ES-I3 (cell line): ENCODE results near the gene PEPD.

Source experiments
- H3K36me3 ChIP-seq: 2 replicates; pipeline ENCODE4 v1.6.1; 2013; ENCODE audit warnings: mild to moderate bottlenecking, low read length, control low read depth, moderate library complexity; ENCODE audit not compliant: insufficient read depth
- H3K4me1 ChIP-seq: 2 replicates; pipeline ENCODE4 v1.6.1; 2013; ENCODE audit warnings: mild to moderate bottlenecking, control low read depth, low read length; ENCODE audit not compliant: insufficient read depth
- H3K9ac ChIP-seq: 2 replicates; pipeline ENCODE4 v1.6.1; 2013; ENCODE audit warnings: low read depth, mild to moderate bottlenecking, low read length, moderate library complexity
- H3K9me3 ChIP-seq: 2 replicates; pipeline ENCODE4 v1.6.1; 2013; ENCODE audit warnings: mild to moderate bottlenecking, low read length, moderate library complexity; ENCODE audit not compliant: control insufficient read depth, insufficient read depth

The PEPD gene

DNA sequence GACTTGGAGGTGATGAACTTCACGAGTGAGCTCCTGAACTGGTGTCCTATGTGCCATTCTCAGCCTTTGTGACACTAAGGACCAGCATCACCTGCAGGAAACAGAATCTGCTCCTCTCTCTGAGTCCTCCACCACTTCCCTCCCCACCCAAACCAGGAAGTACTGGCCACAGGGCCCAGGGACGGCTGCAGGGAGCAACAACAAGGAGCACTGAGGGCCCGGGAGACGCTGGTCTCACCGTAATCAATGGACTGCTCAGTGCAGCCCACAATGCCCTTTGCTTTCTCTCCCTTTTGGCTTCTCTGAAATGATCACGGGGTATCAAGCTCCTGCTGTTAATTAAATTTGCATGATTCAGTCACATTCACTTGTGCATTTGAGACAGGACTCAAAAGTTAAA, 18.6 kb downstream of the PEPD start:
- no peak overlapping the region for H3K9ac ChIP-seq
- no peaks in the 10 kb centered on the region for H3K4me1 ChIP-seq
- H3K36me3 ChIP-seq = peaks cover 3% of the 10 kb centered on the region; the same call in 1 of the 2 replicates
- no peaks in the 10 kb centered on the region for H3K9me3 ChIP-seq

DNA sequence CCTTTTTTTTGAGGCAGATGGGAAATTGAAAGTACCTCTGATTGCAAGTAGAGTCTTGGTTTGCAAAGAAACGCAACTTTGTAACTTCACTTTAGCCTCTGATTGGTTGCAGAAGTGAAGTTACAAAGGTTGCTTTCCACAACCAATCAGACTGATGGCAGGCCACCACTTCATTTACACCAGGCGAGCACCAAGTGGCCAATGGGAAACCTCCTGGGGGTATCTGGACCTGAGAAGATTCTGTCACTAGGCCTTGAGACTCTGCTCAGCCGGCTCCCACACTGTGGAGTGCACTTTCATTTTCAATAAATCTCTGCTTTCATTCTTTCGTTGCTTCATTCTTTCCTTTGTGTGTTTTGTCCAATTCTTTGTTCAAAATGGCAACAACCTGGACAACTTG, 19.1 kb downstream of the PEPD start:
- Histone ChIP-seq H3K4me1 (no peaks in the 10 kb centered on the region), H3K9me3 (no peaks in the 10 kb centered on the region), H3K9ac (no peak overlapping the region), H3K36me3 (peaks cover 3% of the 10 kb centered on the region; the same call in 1 of the 2 replicates)

DNA sequence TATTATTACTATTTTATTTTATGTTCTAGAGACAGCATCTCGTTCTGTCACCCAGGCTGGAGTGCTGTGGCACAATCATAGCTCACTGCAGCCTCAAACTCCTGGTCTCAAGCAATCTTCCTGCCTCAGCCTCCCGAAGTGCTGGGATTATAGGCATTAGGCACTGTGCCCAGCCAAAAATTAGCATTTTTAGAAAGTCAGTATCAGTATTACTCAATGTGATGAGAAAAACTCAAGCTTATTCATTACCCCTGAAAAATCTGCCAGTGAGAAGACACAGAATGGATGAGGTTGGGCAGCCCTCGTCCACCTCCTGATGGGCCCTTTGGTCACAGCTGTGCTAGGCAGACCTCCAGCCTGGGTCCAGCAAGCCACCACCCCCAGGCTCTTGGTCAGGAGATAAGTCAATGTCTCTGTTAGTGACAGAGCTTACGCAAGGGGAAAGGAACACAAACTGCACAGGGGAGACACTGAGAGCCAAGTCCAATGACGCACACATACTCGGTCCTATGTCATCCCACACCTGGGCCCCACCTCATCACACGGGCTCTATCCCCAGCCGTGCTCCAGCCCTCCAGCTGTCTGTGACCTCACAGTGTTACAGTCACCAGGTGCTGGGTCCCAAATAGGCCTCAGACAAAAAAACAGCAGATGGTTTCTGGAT, 19.8 kb downstream of the PEPD start:
- Histone ChIP-seq H3K9me3 (no peaks in the 10 kb centered on the region), H3K36me3 (peaks cover 3% of the 10 kb centered on the region; the same call in 1 of the 2 replicates), H3K9ac (no peak overlapping the region), H3K4me1 (no peaks in the 10 kb centered on the region)

GRCh38 chr19:33500991-33501390, 20.6 kb downstream of the PEPD start:
- Histone ChIP-seq H3K9ac (no peak overlapping the region), H3K9me3 (no peaks in the 10 kb centered on the region), H3K4me1 (no peaks in the 10 kb centered on the region), H3K36me3 (peaks cover 3% of the 10 kb centered on the region; the same call in 1 of the 2 replicates)

GRCh38 chr19:33500586-33500985, 21.0 kb downstream of the PEPD start:
- Histone ChIP-seq H3K4me1 (no peaks in the 10 kb centered on the region), H3K9me3 (no peaks in the 10 kb centered on the region), H3K9ac (no peak overlapping the region), H3K36me3 (peaks cover 3% of the 10 kb centered on the region; the same call in 1 of the 2 replicates)

DNA sequence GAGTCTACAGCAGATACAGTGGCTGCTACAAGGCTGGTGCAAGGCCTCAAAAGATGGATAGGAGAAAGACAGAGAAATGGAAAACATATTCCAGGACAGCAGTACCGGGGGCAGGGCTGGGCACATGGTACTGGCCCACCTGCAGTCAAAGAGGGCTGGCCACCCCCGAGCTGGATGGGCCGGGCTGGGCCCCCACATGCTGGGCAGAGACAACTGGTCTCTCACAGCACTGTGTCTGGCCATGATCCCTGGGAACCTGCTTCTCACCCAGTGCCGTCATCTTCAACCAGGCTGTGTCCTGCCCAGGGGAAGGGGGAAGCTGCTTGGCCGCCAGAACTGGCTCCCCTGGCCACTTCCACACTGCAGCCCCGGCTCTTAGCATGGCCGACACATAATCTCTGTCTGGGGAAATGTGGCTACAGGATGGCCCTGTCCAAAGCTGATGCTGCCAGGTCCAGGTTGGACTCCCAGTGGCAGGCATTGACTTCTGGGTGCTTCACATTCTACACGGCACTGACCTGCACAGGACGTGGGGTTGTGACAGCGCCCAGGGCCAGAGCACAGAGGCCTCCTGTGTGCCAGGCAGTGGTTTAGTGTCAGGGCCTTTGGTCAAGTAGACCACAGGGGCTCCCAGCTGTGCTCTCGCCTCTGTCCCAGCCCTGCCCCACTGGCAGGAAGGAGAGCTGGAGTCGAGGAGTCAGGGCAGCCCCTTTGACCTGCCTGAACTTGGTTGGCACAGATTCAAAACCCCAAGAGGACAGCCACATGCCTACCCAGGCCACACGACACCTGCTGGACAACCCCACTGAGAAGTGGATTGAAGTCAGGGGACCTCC, 21.7 kb downstream of the PEPD start:
- Histone ChIP-seq H3K4me1 (no peaks in the 10 kb centered on the region), H3K9ac (no peak overlapping the region), H3K36me3 (peaks cover 3% of the 10 kb centered on the region; the same call in 1 of the 2 replicates), H3K9me3 (no peaks in the 10 kb centered on the region)

DNA sequence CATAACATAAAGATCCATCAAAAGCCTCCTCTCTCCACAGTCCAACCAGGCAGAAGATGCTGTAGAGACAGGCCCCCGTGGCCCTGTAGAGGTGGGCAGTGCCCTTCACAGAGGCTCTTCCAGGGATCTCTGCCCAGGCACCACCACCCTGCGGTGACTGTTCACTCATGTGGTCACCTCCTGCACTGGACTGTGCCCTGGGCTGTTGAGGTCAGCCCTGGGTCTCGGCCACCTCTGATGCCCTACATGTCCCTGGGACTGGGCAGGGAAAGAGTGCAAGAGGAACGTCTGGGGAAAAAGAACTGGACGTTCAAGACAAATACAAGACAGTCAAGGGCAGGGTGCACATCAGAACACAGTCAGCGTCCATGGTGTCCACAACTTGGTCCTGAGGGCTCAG, 22.3 kb downstream of the PEPD start:
- peaks cover 3% of the 10 kb centered on the region; the same call in 1 of the 2 replicates for H3K36me3 ChIP-seq
- no peak overlapping the region for H3K9ac ChIP-seq
- no peaks in the 10 kb centered on the region for H3K9me3 ChIP-seq
- H3K4me1 ChIP-seq = no peaks in the 10 kb centered on the region

DNA sequence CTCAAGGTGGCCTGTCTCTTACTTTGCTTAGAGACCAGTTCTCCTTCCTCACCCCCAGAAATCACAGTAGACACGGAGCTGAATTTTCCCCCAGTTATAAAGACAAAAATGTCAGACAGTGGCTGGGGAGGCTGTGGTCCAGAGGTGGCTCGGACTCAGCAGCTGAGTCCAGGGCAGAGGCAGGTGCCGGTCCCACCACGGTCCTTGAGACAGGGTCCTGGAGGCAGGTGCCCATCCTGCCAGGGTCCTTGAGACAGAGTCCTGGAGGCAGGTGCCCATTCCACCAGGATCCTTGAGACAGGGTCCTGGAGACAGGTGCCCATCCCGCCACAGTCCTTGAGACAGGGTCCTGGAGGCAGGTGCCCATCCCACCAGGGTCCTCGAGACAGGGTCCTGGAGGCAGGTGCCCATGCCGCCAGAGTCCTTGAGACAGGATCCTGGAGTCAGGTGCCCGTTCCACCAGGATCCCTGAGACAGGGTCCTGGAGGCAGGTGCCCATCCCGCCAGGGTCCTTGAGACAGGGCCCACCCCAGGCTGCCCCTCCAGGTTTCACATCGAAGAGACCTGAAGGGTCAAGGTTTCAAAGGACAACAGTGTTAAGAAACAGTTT, 23.1 kb downstream of the PEPD start:
- no peaks in the 10 kb centered on the region for H3K9me3 ChIP-seq
- no peak overlapping the region for H3K9ac ChIP-seq
- peaks cover 3% of the 10 kb centered on the region; the same call in 1 of the 2 replicates for H3K36me3 ChIP-seq

DNA sequence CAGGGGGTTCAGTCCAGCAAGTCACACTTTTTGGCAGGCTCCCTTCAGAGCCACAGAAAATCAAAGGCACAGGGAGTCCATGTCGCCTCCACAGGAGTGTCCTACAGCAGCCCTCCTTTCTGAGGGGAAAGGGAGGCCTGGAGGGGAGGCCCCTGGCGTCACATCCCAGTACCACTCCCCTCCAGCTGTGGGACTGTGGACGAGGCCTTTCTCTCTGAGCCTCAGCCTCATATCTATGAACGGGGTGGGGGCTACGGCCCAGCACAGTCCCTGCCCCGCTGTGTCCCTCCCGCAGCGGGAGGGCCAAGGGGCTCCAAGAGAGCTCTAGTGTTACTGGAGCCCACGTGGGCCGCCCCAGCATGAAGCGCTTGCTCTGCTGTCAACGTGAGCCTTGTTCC, 23.8 kb downstream of the PEPD start:
- Histone ChIP-seq H3K4me1 (no peaks in the 10 kb centered on the region), H3K36me3 (peaks cover 3% of the 10 kb centered on the region; the same call in 1 of the 2 replicates), H3K9ac (no peak overlapping the region), H3K9me3 (no peaks in the 10 kb centered on the region)

More for the DNA sequence above, 23.1 kb downstream of the PEPD start:
- H3K4me1 ChIP-seq = no peaks in the 10 kb centered on the region

DNA sequence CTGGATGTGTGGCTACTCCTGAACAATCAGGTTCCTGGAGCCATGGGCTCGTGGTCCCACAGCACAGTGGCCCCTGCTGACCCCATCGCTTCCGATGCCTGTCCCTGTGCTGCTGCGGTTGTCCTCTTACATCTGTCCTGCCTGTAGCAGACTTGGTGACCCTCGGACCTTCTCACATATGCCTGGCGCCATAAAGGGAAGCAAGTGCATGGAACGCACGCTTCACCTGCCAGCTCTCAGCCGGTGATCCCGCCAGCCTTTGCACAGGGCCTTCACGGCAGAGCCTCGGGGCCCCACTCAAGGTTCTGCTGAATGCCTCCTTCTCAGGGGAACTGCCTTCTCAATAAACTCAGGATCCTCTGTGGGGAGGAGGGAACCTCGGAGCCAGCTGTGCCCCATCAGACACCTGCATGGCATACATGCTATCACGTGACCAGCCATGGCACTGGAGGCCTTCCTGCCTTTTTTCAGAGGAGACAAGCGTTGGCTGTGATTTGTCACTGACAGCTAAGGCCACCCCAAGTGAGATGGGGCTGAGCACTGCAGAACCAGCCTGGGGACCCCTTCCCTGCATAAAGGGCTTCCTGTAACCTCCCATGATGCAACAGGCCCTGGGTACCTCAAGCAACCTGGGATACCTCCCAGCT, 24.3 kb downstream of the PEPD start:
- Histone ChIP-seq H3K9me3 (no peaks in the 10 kb centered on the region), H3K9ac (no peak overlapping the region), H3K36me3 (peaks cover 3% of the 10 kb centered on the region; the same call in 1 of the 2 replicates), H3K4me1 (no peaks in the 10 kb centered on the region)

DNA sequence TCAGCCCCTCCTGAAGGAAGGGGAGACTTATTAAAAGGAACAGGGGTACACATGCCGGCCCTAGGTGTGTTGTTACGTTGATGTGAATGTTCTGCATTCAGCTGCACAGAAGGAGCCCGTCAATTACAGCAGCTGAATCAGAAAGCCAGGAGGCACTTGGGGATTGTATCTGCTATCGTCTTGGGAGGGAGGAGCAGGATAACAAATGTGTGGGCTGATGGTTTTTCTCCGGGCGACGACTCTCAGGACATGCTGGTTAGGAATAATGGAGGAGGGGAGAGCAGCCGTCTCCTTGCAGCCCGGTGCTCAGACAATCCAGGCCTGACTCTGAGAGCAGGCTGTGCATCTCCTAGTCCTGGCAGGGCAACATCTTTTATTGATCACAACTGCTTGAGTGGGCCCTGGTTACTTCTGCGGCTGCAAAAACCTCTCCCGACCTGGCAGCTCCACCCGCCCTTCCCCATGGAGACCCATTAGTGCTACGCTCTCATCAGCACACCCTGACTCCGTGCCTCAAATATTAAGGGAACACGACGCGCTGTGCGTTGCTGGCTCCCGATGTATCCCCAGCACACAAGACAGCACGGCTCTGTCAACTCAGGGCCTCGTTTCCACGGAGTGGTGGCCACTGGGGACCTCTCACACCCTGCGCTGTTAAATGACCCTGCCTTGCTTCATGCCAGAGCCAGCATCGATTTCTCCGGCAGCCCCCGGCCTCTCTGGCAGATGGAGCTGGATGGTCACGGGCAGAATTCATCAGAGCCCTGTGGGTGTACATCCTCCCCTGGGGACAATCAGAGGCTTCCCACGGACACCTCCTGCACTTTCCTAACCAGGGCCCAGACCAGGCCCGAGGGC, 25.3 kb downstream of the PEPD start:
- H3K9me3 ChIP-seq = no peaks in the 10 kb centered on the region
- H3K4me1 ChIP-seq = no peaks in the 10 kb centered on the region
- H3K36me3 ChIP-seq = peaks cover 3% of the 10 kb centered on the region; the same call in 1 of the 2 replicates
- no peak overlapping the region for H3K9ac ChIP-seq

- Histone ChIP-seq H3K36me3 (peaks cover 3% of the 10 kb centered on the region; the same call in 1 of the 2 replicates), H3K9me3 (no peaks in the 10 kb centered on the region), H3K9ac (no peak overlapping the region), H3K4me1 (no peaks in the 10 kb centered on the region)
These were observed 28.0 kb downstream of the PEPD start for GRCh38 chr19:33493401-33494275.

GRCh38 chr19:33492951-33493350, 28.6 kb downstream of the PEPD start:
- no peaks in the 10 kb centered on the region for H3K9me3 ChIP-seq
- no peaks in the 10 kb centered on the region for H3K4me1 ChIP-seq
- no peaks in the 10 kb centered on the region for H3K36me3 ChIP-seq
- H3K9ac ChIP-seq = no peak overlapping the region
